SK-N-SH (cell line): ENCODE data around the gene DYNC1H1. TPM values are rescaled to one million over a fixed set of nuclear protein-coding genes. Genes with fewer than 3 reads are reported as not detected.
A peak's percentile ranks its signal among the peaks of the same experiment; 100 is the strongest.

Experiments used
- CTCF ChIA-PET: fragments of 300-600, 350-600 bp; formaldehyde crosslinking; extraction: SDS; loops from one replicate; lab custom pipeline; 2021; lab: Yijun Ruan, JAX
- POLR2A ChIA-PET: fragments of 350-600 bp; sonication (Branson Sonifier 250); formaldehyde crosslinking; extraction: SDS; loops from one replicate; lab custom pipeline; 2020; ENCODE audit warnings: antibody characterized with exemption, inconsistent platforms; lab: Yijun Ruan, JAX
- DNase-seq: peaks from one replicate; pipeline ENCODE4 v3.0.0; 2012
- H2AFZ ChIP-seq: fragments of 200-600 bp; sonication (generic); 2 replicates; pipeline ENCODE4 v1.8.1; 2016; ENCODE audit warnings: antibody characterized with exemption, mild to moderate bottlenecking, low read depth
- H3F3A ChIP-seq: fragments of 200-600 bp; sonication (generic); replicated peaks from 2 replicates; pipeline ENCODE3; 2016; ENCODE audit warnings: antibody characterized with exemption, mild to moderate bottlenecking; ENCODE audit not compliant: insufficient read depth
- H3K27ac ChIP-seq, 2 experiments: fragments of 200-500 bp in 1 of 2; fragments of 200-600 bp in 1 of 2; sonication (Bioruptor generic) in 1 of 2; sonication (generic), shearing (Covaris generic) in 1 of 2; 2 replicates each; pipeline versions ENCODE4 v1.5.1 to v1.6.1; 2014 to 2016; ENCODE audit warnings: low read depth in 2 of 2, inconsistent platforms in 1 of 2, low read length in 1 of 2, mild to moderate bottlenecking in 1 of 2, mixed read lengths in 1 of 2
- H3K27me3 ChIP-seq: fragments of 200-600 bp; sonication (generic), shearing (Covaris generic); 2 replicates; pipeline ENCODE4 v1.6.1; 2016; ENCODE audit warnings: mixed run types; ENCODE audit not compliant: insufficient read depth
- H3K36me3 ChIP-seq, 2 experiments: fragments of 200-500 bp in 1 of 2; fragments of 200-600 bp in 1 of 2; sonication (Bioruptor generic) in 1 of 2; sonication (generic) in 1 of 2; replicated peaks in 1 of 2; 2 replicates each; pipeline versions ENCODE3 to v1.5.1; 2014 to 2016; ENCODE audit warnings: low read length in 1 of 2, mild to moderate bottlenecking in 1 of 2; ENCODE audit not compliant: insufficient read depth in 2 of 2, control insufficient read depth in 1 of 2
- H3K4me1 ChIP-seq, 2 experiments: fragments of 200-500 bp in 1 of 2; fragments of 200-600 bp in 1 of 2; sonication (Bioruptor generic) in 1 of 2; sonication (generic), shearing (Covaris generic) in 1 of 2; 2 replicates each; pipeline versions ENCODE4 v1.5.1 to v1.6.1; 2014 to 2016; ENCODE audit warnings: low read depth in 1 of 2, low read length in 1 of 2, mixed run types in 1 of 2; ENCODE audit not compliant: insufficient read depth in 2 of 2, control insufficient read depth in 1 of 2
- H3K4me2 ChIP-seq: fragments of 200-600 bp; sonication (generic), shearing (Covaris generic); 2 replicates; pipeline ENCODE4 v1.6.1; 2017; ENCODE audit warnings: mixed run types
- H3K4me3 ChIP-seq, 2 experiments: fragments of 200-500 bp in 1 of 2; fragments of 200-600 bp in 1 of 2; sonication (Bioruptor generic) in 1 of 2; sonication (generic), shearing (Covaris generic) in 1 of 2; 2 replicates each; pipeline versions ENCODE4 v1.5.1 to v1.8.1; 2014 to 2016; ENCODE audit warnings: low read depth in 2 of 2, inconsistent platforms in 1 of 2, low read length in 1 of 2, mild to moderate bottlenecking in 1 of 2, mixed read lengths in 1 of 2, moderate library complexity in 1 of 2
- H3K79me2 ChIP-seq: fragments of 200-600 bp; sonication (generic); 2 replicates; pipeline ENCODE4 v1.8.1; 2017; ENCODE audit warnings: mild to moderate bottlenecking; ENCODE audit not compliant: insufficient read depth
- H3K9ac ChIP-seq: fragments of 200-600 bp; sonication (generic); 2 replicates; pipeline ENCODE4 v1.6.1; 2017; ENCODE audit warnings: mixed run types
- H3K9me2 ChIP-seq: fragments of 200-600 bp; sonication (generic); 2 replicates; pipeline ENCODE4 v1.6.1; 2017; ENCODE audit warnings: mixed run types
- H3K9me3 ChIP-seq: fragments of 200-600 bp; sonication (generic); 2 replicates; pipeline ENCODE4 v1.6.1; 2017; ENCODE audit warnings: mixed run types, mild to moderate bottlenecking, moderate library complexity
- H4K20me1 ChIP-seq: fragments of 200-600 bp; sonication (generic); 2 replicates; pipeline ENCODE4 v1.6.1; 2017; ENCODE audit warnings: mild to moderate bottlenecking, mixed run types; ENCODE audit not compliant: insufficient read depth
- FOXM1 ChIP-seq: IDR thresholded peaks from 2 replicates; pipeline ENCODE4 v1.4.0; 2012; ENCODE audit warnings: low read depth, mild to moderate bottlenecking
- MEF2A ChIP-seq: IDR thresholded peaks from 2 replicates; pipeline ENCODE4 v1.4.0; 2012; ENCODE audit warnings: low read depth, borderline replicate concordance
- MXI1 ChIP-seq: IDR thresholded peaks from 2 replicates; pipeline ENCODE4 v1.6.1; 2012; ENCODE audit warnings: mild to moderate bottlenecking, low read depth, low read length, improper control_type of control experiment
- NRF1 ChIP-seq: IDR thresholded peaks from 2 replicates; pipeline ENCODE4 v1.6.1; 2012; ENCODE audit warnings: low read depth, mild to moderate bottlenecking, low read length
- RAD21 ChIP-seq: IDR thresholded peaks from 2 replicates; pipeline ENCODE4 v1.6.1; 2012; ENCODE audit warnings: mild to moderate bottlenecking, low read length
- RXRA ChIP-seq: IDR thresholded peaks from 2 replicates; pipeline ENCODE4 v1.4.0; 2012; ENCODE audit warnings: low read depth, mild to moderate bottlenecking, borderline replicate concordance
- SMC3 ChIP-seq: IDR thresholded peaks from 2 replicates; pipeline ENCODE4 v1.6.1; 2012; ENCODE audit warnings: low read depth, low read length, improper control_type of control experiment
- TCF12 ChIP-seq: IDR thresholded peaks from 2 replicates; pipeline ENCODE4 v1.4.0; 2012
- YY1 ChIP-seq: IDR thresholded peaks from 2 replicates; pipeline ENCODE4 v1.4.0; 2012; ENCODE audit warnings: low read depth, mild to moderate bottlenecking
- WGBS: methylation state at CpG from one replicate; pipeline ENCODE4 v1.1.6; 2017; ENCODE audit warnings: low lambda C conversion rate; 5-methylcytosine and 5-hydroxymethylcytosine counted together
- polyA plus RNA-seq, 3 experiments: library from polyadenylated mRNA; depleted of rRNA; stranded (reverse); fragments of >200 nt; gene quantifications; 2 replicates each; pipeline ENCODE4 v1.2.3, GENCODE V29; 2012
- TF ChIP-seq, protein P1 (sequence below): fragments of 200-600 bp; sonication (generic); IDR thresholded peaks from 2 replicates; pipeline ENCODE4 v1.6.1; 2017; ENCODE audit warnings: antibody characterized with exemption, mild to moderate bottlenecking, moderate library complexity
- TF ChIP-seq, protein P2 (sequence below): fragments of 150-350 bp; IDR thresholded peaks from 2 replicates; pipeline ENCODE4 v1.6.1; 2017; ENCODE audit warnings: antibody characterized with exemption, low read length, low read depth, borderline replicate concordance

The DYNC1H1 gene
- polyA plus RNA-seq, 1 of the 3 experiments (the other 2 are of a cell fraction) = 140 TPM

DNA sequence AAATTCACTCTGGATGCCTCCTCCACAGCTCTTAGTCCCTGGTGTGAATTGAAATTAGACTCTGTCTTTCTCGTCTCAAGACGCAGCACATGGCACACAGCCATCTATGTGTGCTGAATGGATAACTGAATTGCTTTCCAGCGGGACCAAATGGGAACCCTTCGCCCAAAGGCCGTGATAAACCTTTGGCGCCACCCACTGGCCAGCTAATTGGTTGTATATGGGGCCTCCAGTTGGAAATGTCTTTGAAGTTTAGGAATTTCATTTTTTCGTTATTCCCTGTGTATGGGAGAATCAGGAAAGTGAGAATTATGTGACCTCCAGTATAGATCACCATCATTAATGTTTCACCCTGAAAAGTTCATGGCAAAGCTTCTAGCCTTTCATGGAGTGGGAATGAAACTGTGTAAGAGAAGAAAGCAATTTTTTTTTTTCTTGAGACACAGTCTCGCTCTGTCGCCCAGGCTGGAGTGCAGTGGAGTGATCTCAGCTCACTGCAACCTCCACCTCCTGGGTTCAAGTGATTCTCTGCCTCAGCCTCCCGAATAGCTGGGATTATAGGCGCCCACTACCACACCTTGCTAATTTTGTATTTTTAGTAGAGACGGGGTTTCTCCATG lies 132.3 kb downstream of the DYNC1H1 start:
- ChIA-PET CTCF (interaction anchor here (0.5 to 6.9 kb wide), 47 partner anchors 9 to 389 kb away, joined by 3 to 65 read pairs (median 4); partner anchors contain the start of gene HSP90AA1), POLR2A (no interaction called here)
- Histone ChIP-seq H3K79me2 (no peaks in the 10 kb centered on the region), H3K27me3 (no peaks in the 10 kb centered on the region), H3K4me1 (peaks cover 5 to 9% of the 10 kb centered on the region in 2 experiments; a peak in 2 of 4 replicates), H3K4me3 (peak overlapping the region in 1 of 2 experiments; percentile 4; a peak in 1 of 4 replicates), H3K9ac (no peak overlapping the region), H3F3A (no peaks in the 10 kb centered on the region), H3K9me3 (no peaks in the 10 kb centered on the region), H4K20me1 (no peaks in the 10 kb centered on the region), H3K4me2 (peak overlapping the region; percentile 4; the same call in 1 of the 2 replicates), H3K9me2 (no peaks in the 10 kb centered on the region)
- peak; percentile 80 for DNase-seq
- 27% methylated on average over 12 of the region's 12 CpGs for WGBS
- TF ChIP-seq TCF12 = no peak
- peak; percentile 27; the same call in 1 of the 2 replicates for TF ChIP-seq MXI1
- TF ChIP-seq, protein P1, sequence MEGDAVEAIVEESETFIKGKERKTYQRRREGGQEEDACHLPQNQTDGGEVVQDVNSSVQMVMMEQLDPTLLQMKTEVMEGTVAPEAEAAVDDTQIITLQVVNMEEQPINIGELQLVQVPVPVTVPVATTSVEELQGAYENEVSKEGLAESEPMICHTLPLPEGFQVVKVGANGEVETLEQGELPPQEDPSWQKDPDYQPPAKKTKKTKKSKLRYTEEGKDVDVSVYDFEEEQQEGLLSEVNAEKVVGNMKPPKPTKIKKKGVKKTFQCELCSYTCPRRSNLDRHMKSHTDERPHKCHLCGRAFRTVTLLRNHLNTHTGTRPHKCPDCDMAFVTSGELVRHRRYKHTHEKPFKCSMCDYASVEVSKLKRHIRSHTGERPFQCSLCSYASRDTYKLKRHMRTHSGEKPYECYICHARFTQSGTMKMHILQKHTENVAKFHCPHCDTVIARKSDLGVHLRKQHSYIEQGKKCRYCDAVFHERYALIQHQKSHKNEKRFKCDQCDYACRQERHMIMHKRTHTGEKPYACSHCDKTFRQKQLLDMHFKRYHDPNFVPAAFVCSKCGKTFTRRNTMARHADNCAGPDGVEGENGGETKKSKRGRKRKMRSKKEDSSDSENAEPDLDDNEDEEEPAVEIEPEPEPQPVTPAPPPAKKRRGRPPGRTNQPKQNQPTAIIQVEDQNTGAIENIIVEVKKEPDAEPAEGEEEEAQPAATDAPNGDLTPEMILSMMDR = peak; percentile 91
- TF ChIP-seq SMC3 = peak; percentile 76
- TF ChIP-seq RAD21 = peak; percentile 91
- TF ChIP-seq, all 33 proteins: peak for 4
- Histone ChIP-seq H2AFZ (no peak overlapping the region), H3K27ac (no peak overlapping the region), H3K36me3 (no peaks in the 10 kb centered on the region)

DNA sequence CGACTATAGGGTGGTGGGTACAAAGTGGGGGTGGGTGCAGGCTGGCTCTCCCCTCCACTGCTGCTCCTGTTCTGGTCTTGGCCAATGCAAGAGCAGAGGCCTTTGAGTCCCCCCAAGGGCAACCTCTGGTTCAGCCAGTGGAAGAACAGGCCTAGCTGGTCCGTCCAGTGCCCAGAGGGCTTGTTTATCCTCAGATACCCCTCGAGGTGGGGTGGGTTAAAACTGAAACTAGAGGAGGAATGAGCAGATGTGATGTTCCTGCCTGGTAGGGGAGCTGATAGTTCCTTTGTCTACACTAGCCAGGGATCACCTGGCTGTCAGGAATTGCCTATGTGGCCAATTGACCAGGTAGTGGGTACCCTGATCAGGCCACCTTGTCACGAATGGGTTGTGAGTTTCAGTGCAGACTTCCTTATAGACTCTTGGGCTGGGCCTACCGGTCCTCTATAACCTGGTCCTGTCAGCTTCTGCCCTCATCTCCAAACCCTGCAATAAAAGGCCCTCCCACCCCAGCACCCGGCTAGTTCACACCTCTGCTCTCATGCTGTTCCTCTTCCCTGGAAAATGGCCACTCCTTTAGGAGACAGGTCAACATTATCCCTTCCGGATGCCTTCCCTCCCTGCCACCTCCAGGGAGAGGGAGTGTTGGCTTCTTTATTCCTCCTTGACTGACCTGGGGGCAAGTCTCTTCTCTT lies 133.2 kb downstream of the DYNC1H1 start:
- no peak overlapping the region for H3K4me2 ChIP-seq
- no peaks in the 10 kb centered on the region for H3K79me2 ChIP-seq
- H3K36me3 ChIP-seq = no peaks in the 10 kb centered on the region
- no peak overlapping the region for H2AFZ ChIP-seq
- no peaks in the 10 kb centered on the region for H3K27me3 ChIP-seq
- H3F3A ChIP-seq = no peaks in the 10 kb centered on the region
- H4K20me1 ChIP-seq = no peaks in the 10 kb centered on the region
- ChIA-PET POLR2A (no interaction called here), CTCF (interaction anchor here (0.6 to 6.9 kb wide), 16 partner anchors 10 to 390 kb away, joined by 3 to 65 read pairs (median 7); no protein-coding TSS in a partner anchor)
- no peaks in the 10 kb centered on the region for H3K9me2 ChIP-seq
- DNase-seq = no peak
- TF ChIP-seq FOXM1 = no peak
- TF ChIP-seq NRF1 = no peak
- TF ChIP-seq RXRA = no peak
- no peak for TF ChIP-seq MEF2A
- TF ChIP-seq, protein P2, sequence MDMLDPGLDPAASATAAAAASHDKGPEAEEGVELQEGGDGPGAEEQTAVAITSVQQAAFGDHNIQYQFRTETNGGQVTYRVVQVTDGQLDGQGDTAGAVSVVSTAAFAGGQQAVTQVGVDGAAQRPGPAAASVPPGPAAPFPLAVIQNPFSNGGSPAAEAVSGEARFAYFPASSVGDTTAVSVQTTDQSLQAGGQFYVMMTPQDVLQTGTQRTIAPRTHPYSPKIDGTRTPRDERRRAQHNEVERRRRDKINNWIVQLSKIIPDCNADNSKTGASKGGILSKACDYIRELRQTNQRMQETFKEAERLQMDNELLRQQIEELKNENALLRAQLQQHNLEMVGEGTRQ = no peak
- no peak for TF ChIP-seq YY1
- no peak overlapping the region for H3K9ac ChIP-seq
- WGBS = 63% methylated on average over 6 of the region's 7 CpGs
- peaks cover 5 to 9% of the 10 kb centered on the region in 2 experiments; a peak in 2 of 4 replicates for H3K4me1 ChIP-seq
- no peak overlapping the region for H3K4me3 ChIP-seq
- H3K27ac ChIP-seq = no peak overlapping the region
- H3K9me3 ChIP-seq = no peaks in the 10 kb centered on the region
